ENCODE measurements around the gene ITGA4. TPM values are rescaled to one million over a fixed set of nuclear protein-coding genes. Genes with fewer than 3 reads are reported as not detected.
A peak's percentile ranks its signal among the peaks of the same experiment; 100 is the strongest.

Gene ITGA4
- total and polyA plus RNA-seq, 4 donors, result 6.9 to 23.0 (median 9.8) TPM

- no CpG with 5 or more reads among the region's 5 CpGs for WGBS (ENCODE audit: insufficient coverage)
Measured at GRCh38 chr2:181484851-181485637, 27.9 kb downstream of the ITGA4 start.

GRCh38 chr2:181485638-181485946 is 28.4 kb downstream of the ITGA4 start:
- H3K9me3 ChIP-seq (ENCODE audit: control insufficient read depth, insufficient read depth, low read length), result no peaks in the 10 kb centered on the region
- WGBS (ENCODE audit: insufficient coverage), result 60% methylated on average over 1 of the region's 3 CpGs

More at GRCh38 chr2:181484851-181485637, 27.9 kb downstream of the ITGA4 start:
- DNase-seq (ENCODE audit: low read depth in 4 of 6, low spot score in 6 of 6), result peak in 1 of 6 donors; percentile 22
- H3K36me3 ChIP-seq (ENCODE audit: control insufficient read depth, insufficient read depth, low read length), result no peaks in the 10 kb centered on the region
- no peaks in the 10 kb centered on the region for H3K9me3 ChIP-seq (ENCODE audit: control insufficient read depth, insufficient read depth, low read length)
- H3K27ac ChIP-seq (ENCODE audit: low read depth, low read length), result no peak overlapping the region
- H3K27me3 ChIP-seq (ENCODE audit: control insufficient read depth, insufficient read depth, low read length), result no peaks in the 10 kb centered on the region
- H3K4me3 ChIP-seq (ENCODE audit: low read depth, low read length), result no peak overlapping the region
- no peaks in the 10 kb centered on the region for H3K4me1 ChIP-seq (ENCODE audit: control insufficient read depth, insufficient read depth, low read length)

GRCh38 chr2:181499231-181499630 is 42.0 kb downstream of the ITGA4 start:
- Histone ChIP-seq H3K4me1 (ENCODE audit: control insufficient read depth, insufficient read depth, low read length) (no peaks in the 10 kb centered on the region), H3K4me3 (ENCODE audit: low read depth, low read length) (no peak overlapping the region), H3K36me3 (ENCODE audit: control insufficient read depth, insufficient read depth, low read length) (no peaks in the 10 kb centered on the region), H3K27me3 (ENCODE audit: control insufficient read depth, insufficient read depth, low read length) (no peaks in the 10 kb centered on the region), H3K9me3 (ENCODE audit: control insufficient read depth, insufficient read depth, low read length) (no peaks in the 10 kb centered on the region), H3K27ac (ENCODE audit: low read depth, low read length) (no peak overlapping the region)
- 73% methylated on average over 2 of the region's 4 CpGs for WGBS (ENCODE audit: insufficient coverage)
- DNase-seq (ENCODE audit: low read depth in 4 of 6, low spot score in 6 of 6), result peak in 3 of 6 donors; percentile 15 to 93 (median 29)

More at GRCh38 chr2:181485638-181485946, 28.4 kb downstream of the ITGA4 start:
- Histone ChIP-seq H3K36me3 (ENCODE audit: control insufficient read depth, insufficient read depth, low read length) (no peaks in the 10 kb centered on the region), H3K4me3 (ENCODE audit: low read depth, low read length) (no peak overlapping the region), H3K27me3 (ENCODE audit: control insufficient read depth, insufficient read depth, low read length) (no peaks in the 10 kb centered on the region), H3K27ac (ENCODE audit: low read depth, low read length) (no peak overlapping the region), H3K4me1 (ENCODE audit: control insufficient read depth, insufficient read depth, low read length) (no peaks in the 10 kb centered on the region)
- peak in 1 of 6 donors; percentile 13 for DNase-seq (ENCODE audit: low read depth in 4 of 6, low spot score in 6 of 6)

- no peak for DNase-seq (ENCODE audit: low read depth in 4 of 6, low spot score in 6 of 6)
- no peaks in the 10 kb centered on the region for H3K4me1 ChIP-seq (ENCODE audit: control insufficient read depth, insufficient read depth, low read length)
- no peaks in the 10 kb centered on the region for H3K27me3 ChIP-seq (ENCODE audit: control insufficient read depth, insufficient read depth, low read length)
- H3K4me3 ChIP-seq (ENCODE audit: low read depth, low read length), result no peak overlapping the region
- H3K27ac ChIP-seq (ENCODE audit: low read depth, low read length), result no peak overlapping the region
- no CpG with 5 or more reads among the region's 4 CpGs for WGBS (ENCODE audit: insufficient coverage)
- no peaks in the 10 kb centered on the region for H3K9me3 ChIP-seq (ENCODE audit: control insufficient read depth, insufficient read depth, low read length)
- no peaks in the 10 kb centered on the region for H3K36me3 ChIP-seq (ENCODE audit: control insufficient read depth, insufficient read depth, low read length)
Measured at GRCh38 chr2:181500201-181500600, 43.0 kb downstream of the ITGA4 start.

- WGBS (ENCODE audit: insufficient coverage), result no CpG with 5 or more reads among the region's 3 CpGs
- Histone ChIP-seq H3K27me3 (ENCODE audit: control insufficient read depth, insufficient read depth, low read length) (no peaks in the 10 kb centered on the region), H3K4me3 (ENCODE audit: low read depth, low read length) (no peak overlapping the region), H3K9me3 (ENCODE audit: control insufficient read depth, insufficient read depth, low read length) (no peaks in the 10 kb centered on the region), H3K36me3 (ENCODE audit: control insufficient read depth, insufficient read depth, low read length) (no peaks in the 10 kb centered on the region), H3K4me1 (ENCODE audit: control insufficient read depth, insufficient read depth, low read length) (no peaks in the 10 kb centered on the region), H3K27ac (ENCODE audit: low read depth, low read length) (no peak overlapping the region)
- peak in 1 of 6 donors; percentile 8 for DNase-seq (ENCODE audit: low read depth in 4 of 6, low spot score in 6 of 6)
Measured at GRCh38 chr2:181515719-181516118, 58.5 kb downstream of the ITGA4 start.

- H3K9me3 ChIP-seq (ENCODE audit: control insufficient read depth, insufficient read depth, low read length), result no peaks in the 10 kb centered on the region
- no peak overlapping the region for H3K4me3 ChIP-seq (ENCODE audit: low read depth, low read length)
- no peak overlapping the region for H3K27ac ChIP-seq (ENCODE audit: low read depth, low read length)
- H3K36me3 ChIP-seq (ENCODE audit: control insufficient read depth, insufficient read depth, low read length), result no peaks in the 10 kb centered on the region
- H3K4me1 ChIP-seq (ENCODE audit: control insufficient read depth, insufficient read depth, low read length), result no peaks in the 10 kb centered on the region
- DNase-seq (ENCODE audit: low read depth in 4 of 6, low spot score in 6 of 6), result no peak
- H3K27me3 ChIP-seq (ENCODE audit: control insufficient read depth, insufficient read depth, low read length), result no peaks in the 10 kb centered on the region
Measured at GRCh38 chr2:181516992-181517391, 59.8 kb downstream of the ITGA4 start.

GRCh38 chr2:181517685-181518301 is 60.6 kb downstream of the ITGA4 start:
- Histone ChIP-seq H3K27me3 (ENCODE audit: control insufficient read depth, insufficient read depth, low read length) (no peaks in the 10 kb centered on the region), H3K4me1 (ENCODE audit: control insufficient read depth, insufficient read depth, low read length) (no peaks in the 10 kb centered on the region), H3K36me3 (ENCODE audit: control insufficient read depth, insufficient read depth, low read length) (no peaks in the 10 kb centered on the region), H3K9me3 (ENCODE audit: control insufficient read depth, insufficient read depth, low read length) (no peaks in the 10 kb centered on the region), H3K27ac (ENCODE audit: low read depth, low read length) (no peak overlapping the region), H3K4me3 (ENCODE audit: low read depth, low read length) (no peak overlapping the region)
- WGBS (ENCODE audit: insufficient coverage), result 50% methylated on average over 1 of the region's 1 CpG
- DNase-seq (ENCODE audit: low read depth in 4 of 6, low spot score in 6 of 6), result peak in 2 of 6 donors; percentile 49 to 75

GRCh38 chr2:181520253-181520652 is 63.1 kb downstream of the ITGA4 start:
- Histone ChIP-seq H3K27me3 (ENCODE audit: control insufficient read depth, insufficient read depth, low read length) (no peaks in the 10 kb centered on the region), H3K36me3 (ENCODE audit: control insufficient read depth, insufficient read depth, low read length) (no peaks in the 10 kb centered on the region), H3K4me1 (ENCODE audit: control insufficient read depth, insufficient read depth, low read length) (no peaks in the 10 kb centered on the region), H3K4me3 (ENCODE audit: low read depth, low read length) (no peak overlapping the region), H3K9me3 (ENCODE audit: control insufficient read depth, insufficient read depth, low read length) (no peaks in the 10 kb centered on the region), H3K27ac (ENCODE audit: low read depth, low read length) (no peak overlapping the region)
- DNase-seq (ENCODE audit: low read depth in 4 of 6, low spot score in 6 of 6), result no peak
- WGBS (ENCODE audit: insufficient coverage), result 100% methylated on average over 1 of the region's 1 CpG

GRCh38 chr2:181523756-181524155 is 66.6 kb downstream of the ITGA4 start:
- Histone ChIP-seq H3K27me3 (ENCODE audit: control insufficient read depth, insufficient read depth, low read length) (no peaks in the 10 kb centered on the region), H3K4me3 (ENCODE audit: low read depth, low read length) (no peak overlapping the region), H3K27ac (ENCODE audit: low read depth, low read length) (no peak overlapping the region), H3K9me3 (ENCODE audit: control insufficient read depth, insufficient read depth, low read length) (no peaks in the 10 kb centered on the region), H3K36me3 (ENCODE audit: control insufficient read depth, insufficient read depth, low read length) (no peaks in the 10 kb centered on the region), H3K4me1 (ENCODE audit: control insufficient read depth, insufficient read depth, low read length) (no peaks in the 10 kb centered on the region)
- DNase-seq (ENCODE audit: low read depth in 4 of 6, low spot score in 6 of 6), result no peak
- WGBS (ENCODE audit: insufficient coverage), result no CpG with 5 or more reads among the region's 5 CpGs

GRCh38 chr2:181526014-181526413 is 68.8 kb downstream of the ITGA4 start:
- no peak for DNase-seq (ENCODE audit: low read depth in 4 of 6, low spot score in 6 of 6)

More at GRCh38 chr2:181526014-181526413, 68.8 kb downstream of the ITGA4 start:
- Histone ChIP-seq H3K9me3 (ENCODE audit: control insufficient read depth, insufficient read depth, low read length) (no peaks in the 10 kb centered on the region), H3K27ac (ENCODE audit: low read depth, low read length) (no peak overlapping the region), H3K36me3 (ENCODE audit: control insufficient read depth, insufficient read depth, low read length) (no peaks in the 10 kb centered on the region), H3K27me3 (ENCODE audit: control insufficient read depth, insufficient read depth, low read length) (no peaks in the 10 kb centered on the region), H3K4me3 (ENCODE audit: low read depth, low read length) (no peak overlapping the region), H3K4me1 (ENCODE audit: control insufficient read depth, insufficient read depth, low read length) (no peaks in the 10 kb centered on the region)
- 100% methylated on average over 1 of the region's 4 CpGs for WGBS (ENCODE audit: insufficient coverage)

Data from spinal cord (tissue), 10 donors.